ENCODE results near the gene SSR4. TPM values are rescaled to one million over a fixed set of nuclear protein-coding genes. Genes with fewer than 3 reads are reported as not detected.

SSR4 gene
- total and polyA plus RNA-seq, 4 donors: 125 to 459 (median 304) TPM

- no peak overlapping the region for H3K9ac ChIP-seq (ENCODE audit: low read depth in 1 of 2, low read length in 2 of 2)
- peaks cover 0 to 2% (median 0%) of the 10 kb centered on the region in 4 donors for H3K9me3 ChIP-seq (ENCODE audit: control insufficient read depth in 4 of 4, low read length in 3 of 4)
- no peak overlapping the region for H3K27ac ChIP-seq (ENCODE audit: low read depth in 1 of 2, low read length in 2 of 2)
- TF ChIP-seq FOXA2 (IDR thresholded peaks at IDR 0.05) (no peak), CTCF (IDR thresholded peaks at IDR 0.05; ENCODE audit: low read depth, low read length, missing input control) (no peak)
- no peaks in the 10 kb centered on the region for H3K4me1 ChIP-seq (ENCODE audit: control insufficient read depth in 4 of 4, insufficient read depth in 4 of 4, low read length in 3 of 4)
- H3K27me3 ChIP-seq (ENCODE audit: control insufficient read depth in 4 of 4, insufficient read depth in 4 of 4, low read length in 3 of 4): no peaks in the 10 kb centered on the region
- DNase-seq (ENCODE audit: low spot score): no peak
- H3K36me3 ChIP-seq (ENCODE audit: control insufficient read depth in 4 of 4, insufficient read depth in 3 of 4, low read depth in 1 of 4, low read length in 3 of 4): no peaks in the 10 kb centered on the region
- H3K4me3 ChIP-seq (ENCODE audit: low read depth in 1 of 3, low read length in 3 of 3): no peak overlapping the region
- WGBS: 92% methylated on average over 19 of the region's 19 CpGs
Observed at GRCh38 chrX:153807976-153808375, 13.5 kb downstream of the SSR4 start.

- Histone ChIP-seq H3K4me3 (ENCODE audit: low read depth in 1 of 3, low read length in 3 of 3) (no peak overlapping the region), H3K36me3 (ENCODE audit: control insufficient read depth in 4 of 4, insufficient read depth in 3 of 4, low read depth in 1 of 4, low read length in 3 of 4) (no peaks in the 10 kb centered on the region), H3K27ac (ENCODE audit: low read depth in 1 of 2, low read length in 2 of 2) (no peak overlapping the region), H3K9me3 (ENCODE audit: control insufficient read depth in 4 of 4, low read length in 3 of 4) (peaks cover 0 to 2% (median 0%) of the 10 kb centered on the region in 4 donors), H3K4me1 (ENCODE audit: control insufficient read depth in 4 of 4, insufficient read depth in 4 of 4, low read length in 3 of 4) (no peaks in the 10 kb centered on the region), H3K27me3 (ENCODE audit: control insufficient read depth in 4 of 4, insufficient read depth in 4 of 4, low read length in 3 of 4) (no peaks in the 10 kb centered on the region), H3K9ac (ENCODE audit: low read depth in 1 of 2, low read length in 2 of 2) (no peak overlapping the region)
- TF ChIP-seq NR2F2 (IDR thresholded peaks at IDR 0.05): no peak
- TF ChIP-seq GABPA (IDR thresholded peaks at IDR 0.05 in 1 of 2, conservative IDR thresholded peaks at IDR 0.05 in 1 of 2): no peak
- TF ChIP-seq TAF1 (conservative IDR thresholded peaks at IDR 0.05): no peak
- no peak for TF ChIP-seq MAX (IDR thresholded peaks at IDR 0.05)
- no peak for TF ChIP-seq RAD21 (IDR thresholded peaks at IDR 0.05)
- TF ChIP-seq SP1 (IDR thresholded peaks at IDR 0.05): no peak
- TF ChIP-seq HNF4A (conservative IDR thresholded peaks at IDR 0.05): no peak
- no peak for TF ChIP-seq RXRA (IDR thresholded peaks at IDR 0.05)
- WGBS: 39% methylated on average over 14 of the region's 14 CpGs
- DNase-seq (ENCODE audit: low spot score): no peak
Observed at GRCh38 chrX:153812220-153812619, 17.8 kb downstream of the SSR4 start.

GRCh38 chrX:153813161-153813560 is 18.7 kb downstream of the SSR4 start:
- WGBS: 90% methylated on average over 5 of the region's 5 CpGs
- H3K9ac ChIP-seq (ENCODE audit: low read depth in 1 of 2, low read length in 2 of 2): no peak overlapping the region
- H3K36me3 ChIP-seq (ENCODE audit: control insufficient read depth in 4 of 4, insufficient read depth in 3 of 4, low read depth in 1 of 4, low read length in 3 of 4): no peaks in the 10 kb centered on the region
- no peak for TF ChIP-seq TAF1 (conservative IDR thresholded peaks at IDR 0.05)
- no peak for TF ChIP-seq ATF3 (IDR thresholded peaks at IDR 0.05)
- no peak for TF ChIP-seq GABPA (IDR thresholded peaks at IDR 0.05 in 1 of 2, conservative IDR thresholded peaks at IDR 0.05 in 1 of 2)
- no peak for TF ChIP-seq REST (IDR thresholded peaks at IDR 0.05)
- no peak for TF ChIP-seq MAX (IDR thresholded peaks at IDR 0.05)
- TF ChIP-seq HNF4A (conservative IDR thresholded peaks at IDR 0.05): no peak
- TF ChIP-seq EGR1 (IDR thresholded peaks at IDR 0.05; ENCODE audit: low read depth in 2 of 2): no peak
- no peak for TF ChIP-seq SP1 (IDR thresholded peaks at IDR 0.05)
- TF ChIP-seq YY1 (IDR thresholded peaks at IDR 0.05): no peak
- no peak for TF ChIP-seq RXRA (IDR thresholded peaks at IDR 0.05)
- TF ChIP-seq NR2F2 (IDR thresholded peaks at IDR 0.05): no peak
- no peak for TF ChIP-seq HNF4G (IDR thresholded peaks at IDR 0.05)
- TF ChIP-seq RAD21 (IDR thresholded peaks at IDR 0.05): no peak
- TF ChIP-seq CTCF (IDR thresholded peaks at IDR 0.05; ENCODE audit: low read depth, low read length, missing input control): no peak
- no peak for TF ChIP-seq JUND (IDR thresholded peaks at IDR 0.05)
- no peak for TF ChIP-seq FOXA1 (IDR thresholded peaks at IDR 0.05)
- TF ChIP-seq ZBTB33 (IDR thresholded peaks at IDR 0.05): no peak
- no peak for DNase-seq (ENCODE audit: low spot score)
- no peak overlapping the region for H3K27ac ChIP-seq (ENCODE audit: low read depth in 1 of 2, low read length in 2 of 2)
- H3K27me3 ChIP-seq (ENCODE audit: control insufficient read depth in 4 of 4, insufficient read depth in 4 of 4, low read length in 3 of 4): no peaks in the 10 kb centered on the region
- H3K4me3 ChIP-seq (ENCODE audit: low read depth in 1 of 3, low read length in 3 of 3): no peak overlapping the region
- H3K9me3 ChIP-seq (ENCODE audit: control insufficient read depth in 4 of 4, low read length in 3 of 4): peaks cover 0 to 2% (median 0%) of the 10 kb centered on the region in 4 donors
- H3K4me1 ChIP-seq (ENCODE audit: control insufficient read depth in 4 of 4, insufficient read depth in 4 of 4, low read length in 3 of 4): no peaks in the 10 kb centered on the region

All from liver (tissue), 9 donors.